ENCODE data around the gene TAPT1. TPM values are rescaled to one million over a fixed set of nuclear protein-coding genes. Genes with fewer than 3 reads are reported as not detected.

The TAPT1 gene
- polyA plus RNA-seq, 4 donors, result 39.3 to 45.7 (median 42.3) TPM

DNA sequence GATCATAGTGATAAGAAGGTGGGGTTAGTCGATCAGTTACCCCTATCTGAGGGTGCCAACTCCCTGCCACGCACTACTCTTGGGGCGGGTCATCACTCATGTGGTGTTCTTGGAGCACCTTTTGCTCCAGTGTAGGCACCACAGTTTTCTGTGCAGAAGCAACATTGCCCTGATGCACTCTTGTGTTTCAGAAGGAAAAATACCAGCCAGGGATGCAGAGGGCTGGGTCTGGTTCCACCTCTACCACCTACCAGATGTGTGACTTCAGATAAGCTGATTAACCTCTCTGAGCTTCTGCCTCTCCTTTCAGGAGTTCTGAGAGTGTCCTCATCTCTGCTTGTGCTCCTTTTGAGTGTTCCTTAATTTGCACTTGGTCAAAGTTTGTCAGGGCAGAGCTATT lies 112.5 kb downstream of the TAPT1 start:
- no peak for DNase-seq (ENCODE audit: low read depth in 4 of 4, low spot score in 3 of 4)

DNA sequence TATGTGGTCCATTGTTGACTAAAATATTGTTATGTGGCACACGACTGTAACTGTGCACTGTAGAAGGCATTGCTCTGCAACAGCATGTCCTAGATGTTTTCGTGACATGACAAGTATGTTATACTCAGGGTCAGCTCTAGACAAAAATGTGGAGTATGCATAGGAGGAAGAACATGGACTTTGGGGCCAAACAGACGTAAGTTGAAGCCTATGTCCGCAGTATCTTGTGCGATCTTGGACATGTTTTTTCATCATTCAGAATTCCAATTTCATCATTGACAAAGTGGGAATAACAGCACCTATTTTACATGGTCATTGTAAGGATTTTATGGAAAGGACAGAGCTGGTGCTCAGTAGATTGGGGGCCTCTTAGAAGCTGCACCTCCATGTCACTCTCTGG lies 114.7 kb downstream of the TAPT1 start:
- no peak for DNase-seq (ENCODE audit: low read depth in 4 of 4, low spot score in 3 of 4)

DNA sequence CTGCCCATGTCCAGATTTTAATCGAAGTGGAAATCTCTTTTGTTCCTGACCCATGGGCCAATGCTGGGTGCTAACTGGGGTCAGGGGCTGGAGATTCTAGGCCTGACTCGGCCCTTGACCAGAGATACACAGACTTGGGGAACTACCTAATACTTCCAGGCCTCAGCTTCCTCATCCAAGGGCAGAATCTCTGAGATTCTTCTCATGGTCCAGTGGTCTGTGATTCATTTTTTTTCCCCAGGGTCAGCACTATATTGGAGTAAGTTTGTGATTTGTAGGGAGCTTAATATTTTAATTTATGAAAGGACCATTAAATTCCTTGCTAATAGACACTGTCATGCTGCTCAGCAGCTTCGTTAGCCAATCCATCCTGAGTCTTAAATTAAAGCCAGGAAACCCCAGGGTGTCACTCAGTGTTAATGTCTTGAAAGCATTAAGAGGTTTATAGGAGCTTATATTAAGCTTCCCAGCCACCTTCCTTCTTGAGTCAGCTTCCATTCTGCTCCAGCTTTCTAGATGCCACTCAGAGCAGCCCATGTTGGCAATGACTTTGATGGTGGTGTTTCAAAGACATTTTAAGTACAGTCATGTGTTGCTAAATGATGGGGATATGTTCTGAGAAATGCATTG lies 115.5 kb downstream of the TAPT1 start:
- DNase-seq (ENCODE audit: low read depth in 4 of 4, low spot score in 3 of 4), result no peak

Other genes starting within 250 kb of the TAPT1 start
- gene PROM1, start 142.4 kb downstream of the TAPT1 start, polyA plus RNA-seq (ENCODE audit: insufficient read length in 4 of 4), result 10 to 100 TPM; 11.6 to 42.4 (median 41.7) TPM